Smooth muscle cell (in vitro differentiated cells): ENCODE measurements around the gene PRPF6. TPM values are rescaled to one million over a fixed set of nuclear protein-coding genes. Genes with fewer than 3 reads are reported as not detected.
A peak's percentile ranks its signal among the peaks of the same experiment; 100 is the strongest.

ENCODE experiments used
- DNase-seq: peaks from one replicate; lab custom pipeline; 2025; ENCODE audit not compliant: unreplicated experiment; lab: John Stamatoyannopoulos, UW
- H2AFZ ChIP-seq: fragments of 200-600 bp; sonication (generic); 2 replicates; pipeline ENCODE4 v1.6.0; 2016; ENCODE audit warnings: antibody characterized with exemption, low read depth, mild to moderate bottlenecking
- H3F3A ChIP-seq: fragments of 200-600 bp; sonication (generic); 2 replicates; pipeline ENCODE4 v1.6.0; 2017; ENCODE audit warnings: antibody characterized with exemption, low read depth
- H3K27ac ChIP-seq: fragments of 200-600 bp; sonication (generic); 2 replicates; pipeline ENCODE4 v1.5.1; 2016; ENCODE audit warnings: low read depth, mild to moderate bottlenecking
- H3K27me3 ChIP-seq: fragments of 200-600 bp; sonication (generic); 2 replicates; pipeline ENCODE4 v1.6.1; 2016; ENCODE audit warnings: low read depth, mild to moderate bottlenecking
- H3K36me3 ChIP-seq: fragments of 200-600 bp; sonication (generic); 2 replicates; pipeline ENCODE4 v1.5.1; 2016; ENCODE audit warnings: low read depth
- H3K4me1 ChIP-seq: fragments of 200-600 bp; sonication (generic); 2 replicates; pipeline ENCODE4 v1.5.1; 2016; ENCODE audit warnings: low read depth
- H3K4me2 ChIP-seq: fragments of 200-600 bp; sonication (generic); 2 replicates; pipeline ENCODE4 v1.6.0; 2016; ENCODE audit warnings: mild to moderate bottlenecking
- H3K4me3 ChIP-seq: fragments of 200-600 bp; sonication (generic); 2 replicates; pipeline ENCODE4 v1.5.1; 2016; ENCODE audit warnings: mild to moderate bottlenecking
- H3K79me2 ChIP-seq: fragments of 200-600 bp; sonication (generic); 2 replicates; pipeline ENCODE4 v1.6.0; 2016; ENCODE audit warnings: low read depth, mild to moderate bottlenecking
- H3K9ac ChIP-seq: fragments of 200-600 bp; sonication (generic); 2 replicates; pipeline ENCODE4 v1.6.0; 2016; ENCODE audit warnings: low read depth
- H3K9me3 ChIP-seq: fragments of 200-600 bp; sonication (generic); replicated peaks from 2 replicates; pipeline ENCODE4 v1.5.1; 2016; ENCODE audit warnings: low read depth
- H4K20me1 ChIP-seq: fragments of 200-600 bp; sonication (generic); 2 replicates; pipeline ENCODE4 v1.6.0; 2016; ENCODE audit warnings: low read depth
- WGBS: methylation state at CpG from one replicate; pipeline ENCODE4 v1.1.7; 2016; ENCODE audit warnings: low lambda C conversion rate; 5-methylcytosine and 5-hydroxymethylcytosine counted together
- microRNA counts: library from miRNA; unstranded; fragments of <30 nt; microRNA quantifications from one replicate; lab custom pipeline; 2016
- microRNA-seq: library from miRNA; unstranded; fragments of <30 nt; microRNA quantifications from one replicate; pipeline ENCODE4, GENCODE V29; 2016; ENCODE audit warnings: borderline number of aligned reads
- polyA plus RNA-seq: library from polyadenylated mRNA; unstranded; fragments of >200 nt; fragmentation: Nextera tagmentation; extraction: Ambion mirVana; gene quantifications from 2 replicates; pipeline ENCODE4 v1.2.1, GENCODE V29; 2016
- small RNA-seq: library from RNA; depleted of rRNA; stranded (forward); fragments of <200 nt; gene quantifications from one replicate; pipeline ENCODE3, GENCODE V24; 2014
- total RNA-seq: library from RNA; depleted of rRNA; stranded (reverse); fragments of >200 nt; gene quantifications from 2 replicates; pipeline ENCODE4 v1.2.3, GENCODE V29; 2014
- TF ChIP-seq, protein P1 (sequence below): fragments of 200-600 bp; sonication (generic); IDR thresholded peaks from 2 replicates; pipeline ENCODE4 v1.5.1; 2017; ENCODE audit warnings: borderline replicate concordance, mild to moderate bottlenecking, antibody characterized with exemption; ENCODE audit not compliant: insufficient read depth, poor library complexity, severe bottlenecking

Gene PRPF6
- total and polyA plus RNA-seq, 2 experiments from 2014 or later, result 33.3 to 51.2 TPM

DNA sequence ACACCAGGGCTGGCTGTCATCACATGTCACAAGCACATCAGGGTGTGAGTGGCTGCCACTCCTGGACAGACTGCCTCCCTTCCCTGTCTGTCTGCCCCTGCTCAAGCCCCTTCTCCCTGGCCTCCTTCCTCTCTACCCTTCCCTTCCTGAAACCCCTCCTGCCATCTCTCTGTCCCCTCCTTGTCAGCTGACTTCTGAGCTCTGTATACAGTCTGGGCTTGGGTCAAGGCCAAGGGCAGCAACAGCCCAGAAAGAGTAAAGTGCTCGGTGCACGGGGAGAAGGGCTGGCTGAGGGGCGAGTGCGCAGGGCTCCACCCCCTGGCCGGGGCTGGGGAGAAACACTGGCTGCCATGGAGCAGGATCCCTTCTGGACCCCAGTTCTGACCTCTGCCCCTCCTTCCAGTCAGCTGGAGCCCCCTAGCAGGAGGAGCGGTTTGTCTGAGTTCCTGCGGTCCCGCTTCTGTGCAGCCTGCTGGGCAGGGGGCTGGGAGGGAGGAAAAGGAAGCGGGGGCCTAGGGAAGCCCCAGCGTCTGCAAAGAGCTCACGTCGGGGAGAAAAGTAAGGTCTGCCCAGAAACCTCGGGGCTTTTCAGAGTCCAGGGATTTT lies 101.3 kb downstream of the PRPF6 start:
- Histone ChIP-seq H3F3A (peaks cover 14% of the 10 kb centered on the region), H3K79me2 (no peaks in the 10 kb centered on the region), H3K4me2 (peak overlapping the region; percentile 61), H3K27ac (no peak overlapping the region), H4K20me1 (no peaks in the 10 kb centered on the region), H3K27me3 (peaks cover 26% of the 10 kb centered on the region), H3K9me3 (no peaks in the 10 kb centered on the region), H2AFZ (no peak overlapping the region), H3K36me3 (no peaks in the 10 kb centered on the region), H3K9ac (no peak overlapping the region), H3K4me3 (no peak overlapping the region), H3K4me1 (peaks cover 18% of the 10 kb centered on the region)
- WGBS, result 26% methylated on average over 13 of the region's 13 CpGs
- TF ChIP-seq, protein P1, sequence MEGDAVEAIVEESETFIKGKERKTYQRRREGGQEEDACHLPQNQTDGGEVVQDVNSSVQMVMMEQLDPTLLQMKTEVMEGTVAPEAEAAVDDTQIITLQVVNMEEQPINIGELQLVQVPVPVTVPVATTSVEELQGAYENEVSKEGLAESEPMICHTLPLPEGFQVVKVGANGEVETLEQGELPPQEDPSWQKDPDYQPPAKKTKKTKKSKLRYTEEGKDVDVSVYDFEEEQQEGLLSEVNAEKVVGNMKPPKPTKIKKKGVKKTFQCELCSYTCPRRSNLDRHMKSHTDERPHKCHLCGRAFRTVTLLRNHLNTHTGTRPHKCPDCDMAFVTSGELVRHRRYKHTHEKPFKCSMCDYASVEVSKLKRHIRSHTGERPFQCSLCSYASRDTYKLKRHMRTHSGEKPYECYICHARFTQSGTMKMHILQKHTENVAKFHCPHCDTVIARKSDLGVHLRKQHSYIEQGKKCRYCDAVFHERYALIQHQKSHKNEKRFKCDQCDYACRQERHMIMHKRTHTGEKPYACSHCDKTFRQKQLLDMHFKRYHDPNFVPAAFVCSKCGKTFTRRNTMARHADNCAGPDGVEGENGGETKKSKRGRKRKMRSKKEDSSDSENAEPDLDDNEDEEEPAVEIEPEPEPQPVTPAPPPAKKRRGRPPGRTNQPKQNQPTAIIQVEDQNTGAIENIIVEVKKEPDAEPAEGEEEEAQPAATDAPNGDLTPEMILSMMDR, result no peak
- DNase-seq, result no peak

MicroRNA genes within 50 kb of the gene (microRNA counts, 767-probe panel; counts per million panel counts)
- microRNA hsa-miR-1914-5p (lab: Ali Mortazavi, UCI), result 183 counts per million
- microRNA hsa-miR-647 (lab: Ali Mortazavi, UCI), result 183 counts per million

Small RNAs within 50 kb of the gene (microRNA-seq; reads per million reads assigned to microRNA genes)
- gene MIR1914 (2.3 reads per million), gene MIR647 (not detected), gene MIR6813 (1.8 reads per million)

Small RNAs within 50 kb of the gene (small RNA-seq; reads per million reads assigned to genes)
- not detected for gene AL355803.1
- 0.11 reads per million for gene MIR647
- gene MIR6813, result 0.18 reads per million

Other genes starting within 250 kb of the PRPF6 start
- 2.9 and 7.2 TPM in 2 replicates for gene LIME1, start 244.5 kb upstream of the PRPF6 start, total RNA-seq
- gene LIME1, start 244.5 kb upstream of the PRPF6 start, polyA plus RNA-seq, result 6.0 and 6.9 TPM in 2 replicates
- 24.4 and 43.7 TPM in 2 replicates for gene SLC2A4RG, start 241.4 kb upstream of the PRPF6 start, total RNA-seq
- 45.6 and 58.4 TPM in 2 replicates for gene SLC2A4RG, start 241.4 kb upstream of the PRPF6 start, polyA plus RNA-seq
- gene ZBTB46, start 149.9 kb upstream of the PRPF6 start, total RNA-seq, result 2.7 and 4.5 TPM in 2 replicates
- gene ZBTB46, start 149.9 kb upstream of the PRPF6 start, polyA plus RNA-seq, result 2.3 and 4.0 TPM in 2 replicates
- not detected in 2 replicates for gene ABHD16B, start 119.6 kb upstream of the PRPF6 start, total RNA-seq
- gene ABHD16B, start 119.6 kb upstream of the PRPF6 start, polyA plus RNA-seq, result 0.31 TPM in 1 of 2 replicates, not detected in the other
- 74.0 and 74.4 TPM in 2 replicates for gene TPD52L2, start 115.9 kb upstream of the PRPF6 start, total RNA-seq
- gene TPD52L2, start 115.9 kb upstream of the PRPF6 start, polyA plus RNA-seq, result 93.8 and 94.8 TPM in 2 replicates
- gene DNAJC5, start 86.0 kb upstream of the PRPF6 start, total RNA-seq, result 21.1 and 24.5 TPM in 2 replicates
- gene DNAJC5, start 86.0 kb upstream of the PRPF6 start, polyA plus RNA-seq, result 8.7 TPM in 2 replicates
- 12.8 and 17.2 TPM in 2 replicates for gene UCKL1, start 24.7 kb upstream of the PRPF6 start, total RNA-seq
- gene UCKL1, start 24.7 kb upstream of the PRPF6 start, polyA plus RNA-seq, result 22.6 and 29.3 TPM in 2 replicates
- 4.6 and 6.8 TPM in 2 replicates for gene ZNF512B, start 11.2 kb upstream of the PRPF6 start, total RNA-seq
- 5.6 and 7.7 TPM in 2 replicates for gene ZNF512B, start 11.2 kb upstream of the PRPF6 start, polyA plus RNA-seq
- gene SAMD10, start 1.5 kb upstream of the PRPF6 start, total RNA-seq, result 0.13 and 0.27 TPM in 2 replicates
- 1.2 and 4.3 TPM in 2 replicates for gene SAMD10, start 1.5 kb upstream of the PRPF6 start, polyA plus RNA-seq
- 0.09 and 2.0 TPM in 2 replicates for gene C20orf204, start 55.0 kb downstream of the PRPF6 start, total RNA-seq
- gene C20orf204, start 55.0 kb downstream of the PRPF6 start, polyA plus RNA-seq, result 0.87 and 5.2 TPM in 2 replicates
- 0.54 and 2.9 TPM in 2 replicates for gene SOX18, start 68.5 kb downstream of the PRPF6 start, total RNA-seq
- 9.7 and 11.3 TPM in 2 replicates for gene SOX18, start 68.5 kb downstream of the PRPF6 start, polyA plus RNA-seq
- gene TCEA2, start 82.1 kb downstream of the PRPF6 start, total RNA-seq, result 24.9 and 41.0 TPM in 2 replicates
- gene TCEA2, start 82.1 kb downstream of the PRPF6 start, polyA plus RNA-seq, result 83.4 and 89.5 TPM in 2 replicates
- 14.9 and 17.4 TPM in 2 replicates for gene RGS19, start 98.4 kb downstream of the PRPF6 start, total RNA-seq
- gene RGS19, start 98.4 kb downstream of the PRPF6 start, polyA plus RNA-seq, result 24.6 and 25.4 TPM in 2 replicates
- 2.9 and 6.4 TPM in 2 replicates for gene OPRL1, start 99.0 kb downstream of the PRPF6 start, total RNA-seq
- 3.1 and 4.3 TPM in 2 replicates for gene OPRL1, start 99.0 kb downstream of the PRPF6 start, polyA plus RNA-seq
- gene LKAAEAR1, start 103.3 kb downstream of the PRPF6 start, total RNA-seq, result 4.5 TPM in 1 of 2 replicates, not detected in the other
- 0.79 and 1.6 TPM in 2 replicates for gene LKAAEAR1, start 103.3 kb downstream of the PRPF6 start, polyA plus RNA-seq
- not detected in 2 replicates for gene NPBWR2, start 126.4 kb downstream of the PRPF6 start, total RNA-seq
- not detected in 2 replicates for gene NPBWR2, start 126.4 kb downstream of the PRPF6 start, polyA plus RNA-seq
- gene MYT1, start 183.3 kb downstream of the PRPF6 start, total RNA-seq, result 0.09 TPM in 2 replicates
- gene MYT1, start 183.3 kb downstream of the PRPF6 start, polyA plus RNA-seq, result 0.05 TPM in 1 of 2 replicates, not detected in the other